GM23338 (cell line): ENCODE data around the gene TSPAN3. TPM values are rescaled to one million over a fixed set of nuclear protein-coding genes. Genes with fewer than 3 reads are reported as not detected.

ENCODE experiments used
- ATAC-seq: fragments of 200-7000 bp; cut with Tn5 transposase; 3 replicates; pipeline ENCODE4 v1.9.1; 2020
- DNase-seq: peaks from one replicate; pipeline ENCODE4 v3.0.0-alpha.2; 2015; ENCODE audit warnings: low spot score
- H2AFZ ChIP-seq: fragments of 200-600 bp; sonication (generic); 2 replicates; pipeline ENCODE4 v1.8.0; 2016; ENCODE audit warnings: antibody characterized with exemption, mild to moderate bottlenecking, moderate library complexity
- H3F3A ChIP-seq: fragments of 200-600 bp; sonication (generic); replicated peaks from 2 replicates; pipeline ENCODE4 v1.8.0; 2017; ENCODE audit warnings: antibody characterized with exemption, mixed run types, low read depth
- H3K27ac ChIP-seq: fragments of 200-600 bp; sonication (generic); 2 replicates; pipeline ENCODE4 v1.6.1; 2016; ENCODE audit warnings: low read depth
- H3K27me3 ChIP-seq: fragments of 200-600 bp; sonication (generic); 2 replicates; pipeline ENCODE4 v1.8.0; 2016; ENCODE audit warnings: mild to moderate bottlenecking, mixed run types, moderate library complexity; ENCODE audit not compliant: insufficient read depth
- H3K36me3 ChIP-seq: fragments of 200-600 bp; sonication (generic); 2 replicates; pipeline ENCODE4 v1.8.0; 2016; ENCODE audit warnings: mild to moderate bottlenecking; ENCODE audit not compliant: insufficient read depth
- H3K4me1 ChIP-seq: fragments of 200-600 bp; sonication (generic); 2 replicates; pipeline ENCODE4 v1.8.0; 2016; ENCODE audit warnings: mild to moderate bottlenecking, moderate library complexity; ENCODE audit not compliant: insufficient read depth
- H3K4me2 ChIP-seq: fragments of 200-600 bp; sonication (generic); 2 replicates; pipeline ENCODE4 v1.7.1; 2017; ENCODE audit warnings: mixed run types
- H3K4me3 ChIP-seq: fragments of 200-600 bp; sonication (generic); 2 replicates; pipeline ENCODE4 v1.6.1; 2016; ENCODE audit warnings: mixed run types
- H3K79me2 ChIP-seq: fragments of 200-600 bp; sonication (generic); replicated peaks from 2 replicates; pipeline ENCODE4 v1.8.0; 2017; ENCODE audit warnings: mild to moderate bottlenecking; ENCODE audit not compliant: insufficient read depth
- H3K9me2 ChIP-seq: fragments of 200-600 bp; sonication (generic); 2 replicates; pipeline ENCODE4 v1.8.0; 2017; ENCODE audit not compliant: insufficient read depth
- H4K20me1 ChIP-seq: fragments of 200-600 bp; sonication (generic); replicated peaks from 2 replicates; pipeline ENCODE4 v1.8.0; 2017; ENCODE audit warnings: mild to moderate bottlenecking; ENCODE audit not compliant: insufficient read depth
- H3K27ac Mint-ChIP-seq: 2 replicates; pipeline ENCODE4 v1.8.0; 2020; ENCODE audit warnings: inconsistent platforms, mild to moderate bottlenecking, moderate library complexity, mixed read lengths
- H3K27me3 Mint-ChIP-seq: 3 replicates; pipeline ENCODE4 v1.8.0; 2022; ENCODE audit warnings: low read depth, mild to moderate bottlenecking, moderate library complexity, mixed read lengths, inconsistent platforms; ENCODE audit not compliant: insufficient read depth, poor library complexity
- H3K36me3 Mint-ChIP-seq: 3 replicates; pipeline ENCODE4 v1.8.0; 2021; ENCODE audit warnings: low read depth, mild to moderate bottlenecking, inconsistent platforms, moderate library complexity, mixed read lengths
- H3K4me1 Mint-ChIP-seq: 3 replicates; pipeline ENCODE4 v1.8.0; 2020; ENCODE audit warnings: mild to moderate bottlenecking, inconsistent platforms, mixed read lengths
- H3K4me3 Mint-ChIP-seq: 3 replicates; pipeline ENCODE4 v1.8.0; 2021; ENCODE audit warnings: moderate library complexity, mild to moderate bottlenecking, inconsistent platforms, mixed read lengths
- H3K9me3 Mint-ChIP-seq: 3 replicates; pipeline ENCODE4 v1.8.0; 2020; ENCODE audit warnings: moderate library complexity, mild to moderate bottlenecking, inconsistent platforms, mixed read lengths
- ETS1 ChIP-seq: IDR thresholded peaks from 2 replicates; pipeline ENCODE4 v1.6.1; 2016; ENCODE audit warnings: antibody characterized with exemption
- EZH2 ChIP-seq: fragments of 200-600 bp; sonication (generic); IDR thresholded peaks from one replicate; pipeline ENCODE4 v1.8.0; 2017; ENCODE audit warnings: antibody characterized with exemption, mild to moderate bottlenecking, low read depth; ENCODE audit not compliant: unreplicated experiment
- EZH2phosphoT487 ChIP-seq: fragments of 200-600 bp; sonication (generic); IDR thresholded peaks from one replicate; pipeline ENCODE4 v1.8.1; 2018; ENCODE audit warnings: antibody characterized with exemption; ENCODE audit not compliant: unreplicated experiment
- NANOG ChIP-seq: IDR thresholded peaks from 2 replicates; pipeline ENCODE4 v1.6.1; 2016; ENCODE audit warnings: antibody characterized with exemption, borderline replicate concordance
- REST ChIP-seq: IDR thresholded peaks from one replicate; pipeline ENCODE4 v1.6.1; 2018; ENCODE audit warnings: antibody characterized with exemption; ENCODE audit not compliant: unreplicated experiment
- STAT1 ChIP-seq: IDR thresholded peaks from one replicate; pipeline ENCODE4 v1.6.1; 2016; ENCODE audit warnings: antibody characterized with exemption; ENCODE audit not compliant: unreplicated experiment
- ZNF114 ChIP-seq: fragments of 250-450 bp; sonication (Bioruptor Pico); IDR thresholded peaks from 2 replicates; pipeline ENCODE4 v1.5.0; 2020; ENCODE audit warnings: mild to moderate bottlenecking, moderate library complexity
- ZNF331 ChIP-seq: fragments of 250-450 bp; sonication (Bioruptor Pico); IDR thresholded peaks from 2 replicates; pipeline ENCODE4 v1.5.0; 2020; ENCODE audit warnings: low read depth, mild to moderate bottlenecking, moderate library complexity
- ZNF462 ChIP-seq: fragments of 250-450 bp; sonication (Bioruptor Pico); IDR thresholded peaks from 2 replicates; pipeline ENCODE4 v1.5.0; 2020; ENCODE audit warnings: mild to moderate bottlenecking, moderate library complexity
- polyA plus RNA-seq: library from polyadenylated mRNA; unstranded; fragments of >200 nt; fragmentation: Nextera tagmentation; extraction: Ambion mirVana; gene quantifications from 2 replicates; pipeline ENCODE4 v1.2.1, GENCODE V29; 2016
- total RNA-seq: library from RNA; depleted of rRNA; stranded (reverse); fragments of >200 nt; shearing (Covaris generic); gene quantifications from 2 replicates; pipeline ENCODE4 v1.2.3, GENCODE V29; 2014

TSPAN3 gene
- total and polyA plus RNA-seq, 2 experiments from 2014 or later = 72.5 to 159 TPM

DNA sequence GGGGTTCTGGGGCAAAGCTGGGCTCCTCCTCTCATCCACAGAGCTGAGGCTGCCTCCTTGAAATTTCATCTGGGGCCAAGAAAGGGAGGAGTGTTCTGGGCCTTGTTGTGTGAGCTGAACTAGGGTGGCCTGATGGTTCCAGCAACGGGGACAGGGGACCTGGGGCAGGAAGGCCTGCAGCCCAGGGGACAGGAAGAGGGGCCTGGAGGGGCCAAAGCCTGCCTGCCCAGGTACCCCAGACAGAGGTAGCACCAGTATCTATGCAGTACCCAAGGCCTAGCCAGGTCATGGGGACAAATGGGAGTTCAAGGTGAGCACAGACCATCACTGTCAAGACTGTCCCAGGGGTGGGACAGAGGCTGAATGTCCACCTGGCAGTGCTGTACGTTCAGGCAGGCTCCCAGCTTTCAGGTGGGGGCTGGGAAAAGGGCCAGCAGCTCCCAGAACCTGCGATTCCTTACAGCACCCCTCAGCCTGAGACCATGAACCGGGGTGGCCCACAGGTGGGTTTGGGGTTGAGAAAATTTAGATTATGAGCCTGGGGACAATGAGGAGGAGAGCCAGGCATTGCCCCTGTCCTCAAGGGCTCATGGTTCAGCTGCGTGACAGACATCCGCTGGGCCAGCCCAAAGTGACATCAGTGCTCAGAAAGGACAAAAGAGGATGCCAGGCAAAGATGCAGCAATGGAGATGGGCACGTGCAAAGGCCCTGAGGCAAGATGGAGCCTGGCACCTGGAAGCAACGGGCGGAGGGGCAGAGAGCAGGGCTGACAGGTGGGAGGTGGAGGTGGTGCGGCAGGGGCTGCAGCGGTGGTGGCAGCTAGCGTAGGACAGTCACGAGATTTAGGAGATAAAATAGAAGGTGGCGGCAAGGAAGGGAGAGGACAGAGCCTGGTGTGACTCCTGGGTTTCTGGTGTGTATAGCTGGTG lies 48.0 kb downstream of the TSPAN3 start:
- H3K79me2 ChIP-seq = no peaks in the 10 kb centered on the region
- no peaks in the 10 kb centered on the region; the same call in 2 of the 3 replicates for H3K36me3 Mint-ChIP-seq
- ATAC-seq (no peak), DNase-seq (no peak)
- no peak overlapping the region for H3K4me3 ChIP-seq
- peaks cover 3% of the 10 kb centered on the region; the same call in 2 of the 3 replicates for H3K4me1 Mint-ChIP-seq
- H3K27me3 ChIP-seq = no peaks in the 10 kb centered on the region
- H3K27ac Mint-ChIP-seq = no peak overlapping the region
- H3F3A ChIP-seq = no peaks in the 10 kb centered on the region
- peaks cover 20% of the 10 kb centered on the region for H3K27me3 Mint-ChIP-seq
- H2AFZ ChIP-seq = no peak overlapping the region
- H4K20me1 ChIP-seq = no peaks in the 10 kb centered on the region
- no peak overlapping the region for H3K4me3 Mint-ChIP-seq
- no peaks in the 10 kb centered on the region for H3K9me2 ChIP-seq
- H3K27ac ChIP-seq = no peak overlapping the region
- no peak overlapping the region for H3K4me2 ChIP-seq
- no peaks in the 10 kb centered on the region; the same call in 2 of the 3 replicates for H3K9me3 Mint-ChIP-seq
- no peaks in the 10 kb centered on the region for H3K36me3 ChIP-seq
- no peaks in the 10 kb centered on the region for H3K4me1 ChIP-seq
- TF ChIP-seq ZNF331 (CRISPR knock-in tag) = no peak
- TF ChIP-seq EZH2 = no peak
- TF ChIP-seq STAT1 = no peak
- no peak for TF ChIP-seq REST
- no peak for TF ChIP-seq EZH2phosphoT487
- TF ChIP-seq NANOG = no peak
- TF ChIP-seq ETS1 = no peak
- TF ChIP-seq ZNF462 (CRISPR knock-in tag) = no peak
- TF ChIP-seq ZNF114 = no peak
